Measurements from ENCODE around the gene RAB19.

Gene RAB19

DNA sequence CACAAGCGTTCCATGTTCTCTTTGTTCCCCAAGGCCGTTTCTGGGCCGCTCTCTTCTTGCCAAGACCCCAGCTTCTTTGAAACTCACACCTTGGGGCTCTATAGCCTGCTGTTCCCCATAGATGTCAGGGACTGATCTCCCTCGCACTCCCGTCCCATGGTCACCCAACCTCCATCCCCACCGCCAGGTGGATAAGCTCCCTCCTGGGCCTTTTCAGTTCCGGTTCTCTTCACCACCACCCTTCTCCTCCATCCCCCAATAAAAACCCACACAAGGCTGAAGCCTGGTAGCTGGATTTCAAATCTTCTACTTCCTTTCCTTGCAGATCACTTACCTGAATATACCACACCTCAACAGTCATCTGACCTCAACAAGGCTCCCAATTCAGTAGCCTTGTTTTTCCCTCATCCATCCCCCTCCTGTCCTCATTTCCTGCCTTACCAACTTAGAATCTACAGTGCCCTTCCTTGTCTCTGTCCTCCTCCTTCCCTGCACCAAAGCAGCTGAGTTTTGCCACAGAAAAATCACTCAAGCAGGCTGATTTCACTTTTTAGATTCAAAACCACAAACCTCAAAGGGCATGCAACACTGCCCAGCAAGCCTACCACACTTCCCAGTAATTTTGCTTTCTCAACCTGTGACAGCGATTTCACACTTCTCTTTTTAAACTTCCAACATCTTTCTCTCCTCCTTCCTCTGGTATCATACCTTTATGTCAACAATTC is 13.2 kb upstream of the RAB19 start:
- TF ChIP-seq, protein P1, sequence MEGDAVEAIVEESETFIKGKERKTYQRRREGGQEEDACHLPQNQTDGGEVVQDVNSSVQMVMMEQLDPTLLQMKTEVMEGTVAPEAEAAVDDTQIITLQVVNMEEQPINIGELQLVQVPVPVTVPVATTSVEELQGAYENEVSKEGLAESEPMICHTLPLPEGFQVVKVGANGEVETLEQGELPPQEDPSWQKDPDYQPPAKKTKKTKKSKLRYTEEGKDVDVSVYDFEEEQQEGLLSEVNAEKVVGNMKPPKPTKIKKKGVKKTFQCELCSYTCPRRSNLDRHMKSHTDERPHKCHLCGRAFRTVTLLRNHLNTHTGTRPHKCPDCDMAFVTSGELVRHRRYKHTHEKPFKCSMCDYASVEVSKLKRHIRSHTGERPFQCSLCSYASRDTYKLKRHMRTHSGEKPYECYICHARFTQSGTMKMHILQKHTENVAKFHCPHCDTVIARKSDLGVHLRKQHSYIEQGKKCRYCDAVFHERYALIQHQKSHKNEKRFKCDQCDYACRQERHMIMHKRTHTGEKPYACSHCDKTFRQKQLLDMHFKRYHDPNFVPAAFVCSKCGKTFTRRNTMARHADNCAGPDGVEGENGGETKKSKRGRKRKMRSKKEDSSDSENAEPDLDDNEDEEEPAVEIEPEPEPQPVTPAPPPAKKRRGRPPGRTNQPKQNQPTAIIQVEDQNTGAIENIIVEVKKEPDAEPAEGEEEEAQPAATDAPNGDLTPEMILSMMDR (IDR thresholded peaks at IDR 0.05): no peak
- DNase-seq (ENCODE audit: low spot score): no peak
- no peak overlapping the region for H3K27ac ChIP-seq
- H3K4me3 ChIP-seq: no peak overlapping the region

DNA sequence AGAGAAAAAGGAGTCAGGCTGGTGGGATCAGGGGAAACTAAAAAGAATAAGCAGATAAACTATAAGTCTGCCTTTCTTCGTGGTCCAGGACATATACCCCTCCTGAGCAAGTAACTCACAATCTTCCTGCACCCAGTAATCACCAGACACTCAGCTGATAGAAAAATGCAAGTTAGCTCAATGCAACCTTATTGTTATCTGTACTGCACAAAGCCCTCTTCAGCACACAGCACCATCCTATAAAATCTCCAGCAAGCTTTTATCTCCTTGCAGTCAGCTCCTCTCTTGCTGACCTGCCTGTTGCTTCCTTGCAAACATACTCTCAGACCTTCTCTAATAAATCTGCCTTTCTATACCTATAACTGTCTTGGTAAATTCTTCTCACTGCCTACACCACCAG is 12.2 kb upstream of the RAB19 start:
- DNase-seq (ENCODE audit: low spot score): no peak
- no peak overlapping the region for H3K27ac ChIP-seq
- no peak overlapping the region for H3K4me3 ChIP-seq
- TF ChIP-seq, protein P1 (IDR thresholded peaks at IDR 0.05): no peak

DNA sequence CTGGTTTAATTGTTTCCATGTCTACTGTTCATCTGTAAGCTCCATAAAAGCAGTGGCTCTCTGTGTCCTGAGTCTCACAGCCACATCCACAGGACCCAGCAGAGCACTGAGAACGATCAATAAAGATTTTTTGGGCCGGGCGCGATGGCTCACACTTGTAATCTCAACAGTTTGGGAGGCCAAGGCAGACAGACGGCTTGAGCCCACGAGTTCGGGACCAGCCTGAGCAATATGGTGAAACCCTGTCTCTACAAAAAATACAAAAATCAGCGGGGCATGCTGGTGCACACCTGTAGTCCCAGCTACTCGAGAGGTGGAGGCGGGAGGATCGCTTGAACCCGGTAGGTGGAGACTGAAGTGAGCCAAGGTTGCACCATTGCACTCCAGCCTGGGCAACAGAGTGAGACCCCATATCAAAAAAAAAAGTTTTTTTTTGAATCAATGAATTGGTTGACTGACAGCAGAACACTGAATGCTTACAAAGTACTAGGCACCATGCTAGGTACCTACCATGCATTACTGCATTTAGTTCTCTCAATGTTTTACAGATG is 10.0 kb upstream of the RAB19 start:
- no peak overlapping the region for H3K27ac ChIP-seq
- no peak overlapping the region for H3K4me3 ChIP-seq
- DNase-seq (ENCODE audit: low spot score): no peak
- TF ChIP-seq, protein P1 (IDR thresholded peaks at IDR 0.05): no peak

DNA sequence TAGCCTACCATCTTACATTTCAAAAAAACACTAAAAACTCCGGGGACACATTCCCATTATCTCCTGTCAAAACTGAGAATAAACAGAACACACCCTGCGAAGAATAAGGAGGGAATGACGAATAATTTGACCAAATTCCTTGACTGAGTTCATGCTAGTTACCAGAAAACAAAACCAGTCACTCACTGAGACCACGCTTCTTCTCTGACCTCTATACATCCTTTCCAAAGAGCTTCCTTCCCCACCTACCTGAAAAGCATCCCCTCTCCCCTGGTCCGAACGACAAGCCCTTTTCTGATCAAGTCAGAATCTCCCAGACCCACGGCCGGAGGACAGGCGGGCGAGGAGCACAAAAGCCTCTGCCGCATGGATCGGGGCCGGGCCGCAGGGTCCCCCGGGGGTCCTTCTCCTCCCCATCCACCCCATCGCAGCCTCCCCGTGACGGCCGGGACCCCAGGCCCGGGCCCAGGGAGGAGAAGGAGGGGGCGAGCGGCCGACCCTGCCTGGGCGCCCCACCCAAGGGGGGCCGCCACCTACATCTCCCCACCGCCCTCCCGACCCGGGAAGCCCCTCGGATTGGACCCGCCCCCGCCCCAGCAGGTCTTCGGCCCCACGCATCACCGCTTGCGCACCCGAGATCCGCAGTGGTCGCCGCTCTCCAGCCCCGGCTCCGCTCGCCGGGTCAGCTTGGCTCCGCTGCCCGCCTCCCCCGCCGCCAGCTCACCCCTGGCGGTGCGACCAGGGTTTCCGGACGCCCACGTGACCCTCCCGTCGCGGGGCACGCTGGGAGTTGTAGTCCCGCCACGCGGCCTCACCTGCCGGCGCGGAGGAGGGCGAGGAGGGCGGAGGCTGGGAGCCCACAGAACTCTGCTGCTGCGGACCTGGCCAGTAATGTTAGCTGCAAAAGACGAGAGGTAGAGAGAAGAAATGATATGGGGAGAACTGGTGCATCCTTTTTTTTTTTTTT is 5.8 kb upstream of the RAB19 start, which contains the start of gene SLC37A3:
Gene SLC37A3 (minus strand): TSS at position 747 of the 967 bp plus-strand sequence. CDS start 16,004 bp downstream, outside the sequence.
- DNase-seq (ENCODE audit: low spot score): peak; percentile 81
- H3K27ac ChIP-seq: peak within 1 kb of the TSS; percentile 89 to 92
- peak within 1 kb of the TSS; percentile 90 for H3K4me3 ChIP-seq
- TF ChIP-seq, protein P1 (IDR thresholded peaks at IDR 0.05): no peak

DNA sequence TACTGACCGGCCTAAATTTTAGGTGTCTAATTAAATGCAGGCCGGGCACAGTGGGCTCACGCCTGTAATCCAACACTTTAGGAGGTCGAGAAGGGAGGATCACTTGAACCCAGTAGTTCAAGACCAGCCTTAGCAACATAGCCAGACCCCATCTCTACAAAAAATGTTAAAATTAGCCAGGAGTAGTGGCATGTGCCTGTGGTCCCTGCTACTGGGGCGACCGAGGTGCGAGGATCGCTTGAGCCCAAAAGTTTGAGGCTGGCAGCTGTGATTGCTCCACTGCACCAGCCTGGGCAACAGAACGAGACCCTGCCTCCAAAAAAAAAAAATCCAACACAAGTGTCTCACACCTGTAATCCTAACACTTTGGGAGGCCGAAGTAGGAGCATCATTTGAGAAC is 5.0 kb upstream of the RAB19 start:
- no peak overlapping the region for H3K27ac ChIP-seq
- TF ChIP-seq, protein P1 (IDR thresholded peaks at IDR 0.05): no peak

DNA sequence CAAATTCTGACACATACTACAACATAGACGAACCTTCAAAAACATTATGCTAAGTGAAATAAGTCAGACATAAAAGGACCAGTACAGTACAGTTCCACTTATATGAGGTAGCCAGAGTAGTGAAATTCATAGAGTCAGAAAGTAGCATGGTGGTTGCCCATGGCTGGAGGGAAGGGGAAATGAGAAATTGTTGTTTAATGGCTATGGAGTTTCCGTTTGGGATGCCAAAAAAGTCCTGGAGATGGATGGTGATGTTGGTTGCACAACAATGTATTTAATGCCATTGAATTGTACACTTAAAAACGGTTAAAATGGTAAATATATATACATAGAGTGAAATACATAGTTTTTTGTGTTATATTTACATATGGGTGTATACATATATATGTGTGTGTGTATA is 3.5 kb upstream of the RAB19 start:
- DNase-seq (ENCODE audit: low spot score): no peak
- TF ChIP-seq, protein P1 (IDR thresholded peaks at IDR 0.05): no peak
- no peak overlapping the region for H3K27ac ChIP-seq
- H3K4me3 ChIP-seq: no peak overlapping the region

More for the DNA sequence above, 5.0 kb upstream of the RAB19 start:
- DNase-seq (ENCODE audit: low spot score): no peak
- H3K4me3 ChIP-seq: peak overlapping the region; percentile 90

Measured in coronary artery (tissue), 2 donors.